ENCODE results near the gene RDX.

DNA sequence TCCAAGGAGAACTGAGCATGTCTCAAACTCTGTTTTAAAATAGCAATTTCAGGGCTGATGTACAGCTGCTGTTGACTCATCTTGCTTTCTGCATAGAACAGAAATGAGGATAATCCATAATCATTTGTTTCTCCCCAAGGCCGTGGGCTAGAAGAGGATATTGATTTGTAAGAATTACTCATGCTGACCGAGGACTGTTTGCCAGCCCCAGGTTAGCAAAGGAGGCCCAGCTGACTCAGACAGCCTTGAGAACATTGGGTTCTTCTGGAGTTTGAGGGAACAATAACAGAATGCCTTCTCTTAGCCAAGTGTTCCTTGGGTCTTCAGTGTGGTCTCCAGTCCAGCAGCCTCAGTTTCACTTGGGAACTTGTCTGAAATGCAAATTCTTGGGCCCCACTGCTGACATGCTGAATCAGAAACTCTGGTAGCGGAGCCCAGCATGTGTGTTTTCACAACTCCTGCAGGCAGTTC lies 111.3 kb downstream of the RDX start:
- TF ChIP-seq, protein P1, sequence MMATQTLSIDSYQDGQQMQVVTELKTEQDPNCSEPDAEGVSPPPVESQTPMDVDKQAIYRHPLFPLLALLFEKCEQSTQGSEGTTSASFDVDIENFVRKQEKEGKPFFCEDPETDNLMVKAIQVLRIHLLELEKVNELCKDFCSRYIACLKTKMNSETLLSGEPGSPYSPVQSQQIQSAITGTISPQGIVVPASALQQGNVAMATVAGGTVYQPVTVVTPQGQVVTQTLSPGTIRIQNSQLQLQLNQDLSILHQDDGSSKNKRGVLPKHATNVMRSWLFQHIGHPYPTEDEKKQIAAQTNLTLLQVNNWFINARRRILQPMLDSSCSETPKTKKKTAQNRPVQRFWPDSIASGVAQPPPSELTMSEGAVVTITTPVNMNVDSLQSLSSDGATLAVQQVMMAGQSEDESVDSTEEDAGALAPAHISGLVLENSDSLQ (IDR thresholded peaks at IDR 0.05): no peak
- TF ChIP-seq SP1 (IDR thresholded peaks at IDR 0.05) (no peak), FOXM1 (IDR thresholded peaks at IDR 0.05; ENCODE audit: borderline replicate concordance) (no peak), TARDBP (IDR thresholded peaks at IDR 0.05) (no peak), LEF1 (IDR thresholded peaks at IDR 0.05; ENCODE audit: borderline replicate concordance) (no peak), ARNT (IDR thresholded peaks at IDR 0.05) (no peak), BHLHE40 (IDR thresholded peaks at IDR 0.05; ENCODE audit: borderline replicate concordance) (no peak), SUZ12 (IDR thresholded peaks at IDR 0.05) (no peak)
